DND-41 (cell line): Measurements from ENCODE around the gene MYH16.

Experiments used
- ATAC-seq: fragments of 200-7000 bp; cut with Tn5 transposase; 3 replicates; pipeline ENCODE4 v1.9.1; 2021; ENCODE audit warnings: low read depth; ENCODE audit not compliant: insufficient read depth
- DNase-seq: peaks from one replicate; pipeline ENCODE4 v3.0.0-alpha.2; 2020
- H2AFZ ChIP-seq: 2 replicates; pipeline ENCODE4 v1.6.0; 2012; ENCODE audit warnings: low read depth, low read length
- H3K27ac ChIP-seq: 2 replicates; pipeline ENCODE4 v1.5.1; 2012; ENCODE audit warnings: low read length, inconsistent platforms
- H3K27me3 ChIP-seq: fragments of 200-600 bp; sonication (generic); 2 replicates; pipeline ENCODE4 v1.6.0; 2012; ENCODE audit warnings: low read length, mild to moderate bottlenecking, inconsistent platforms; ENCODE audit not compliant: insufficient read depth, poor library complexity
- H3K36me3 ChIP-seq: 2 replicates; pipeline ENCODE4 v1.5.1; 2012; ENCODE audit warnings: low read length, inconsistent platforms; ENCODE audit not compliant: insufficient read depth
- H3K4me1 ChIP-seq: 2 replicates; pipeline ENCODE4 v1.5.1; 2012; ENCODE audit warnings: mild to moderate bottlenecking, low read length; ENCODE audit not compliant: insufficient read depth
- H3K4me2 ChIP-seq: 2 replicates; pipeline ENCODE4 v1.6.0; 2012; ENCODE audit warnings: mild to moderate bottlenecking, moderate library complexity, low read length, inconsistent platforms; ENCODE audit not compliant: insufficient read depth
- H3K4me3 ChIP-seq, 2 experiments: fragments of 200-600 bp in 1 of 2; shearing (Covaris generic) in 1 of 2; 2 replicates each; pipeline ENCODE4 v1.5.1; 2012 to 2016; ENCODE audit warnings: inconsistent platforms in 2 of 2, low read length in 2 of 2, mild to moderate bottlenecking in 2 of 2, low read depth in 1 of 2, moderate library complexity in 1 of 2
- H3K79me2 ChIP-seq: 2 replicates; pipeline ENCODE4 v1.6.0; 2012; ENCODE audit warnings: low read length, inconsistent platforms; ENCODE audit not compliant: insufficient read depth
- H3K9ac ChIP-seq: 2 replicates; pipeline ENCODE4 v1.6.0; 2012; ENCODE audit warnings: low read depth, mild to moderate bottlenecking, inconsistent platforms, low read length, moderate library complexity
- H3K9me3 ChIP-seq: 2 replicates; pipeline ENCODE4 v1.5.1; 2012; ENCODE audit warnings: low read length, moderate library complexity, mild to moderate bottlenecking, inconsistent platforms; ENCODE audit not compliant: insufficient read depth, severe bottlenecking
- H4K20me1 ChIP-seq: 2 replicates; pipeline ENCODE4 v1.6.0; 2012; ENCODE audit warnings: low read length; ENCODE audit not compliant: insufficient read depth
- EZH2 ChIP-seq: IDR thresholded peaks from 3 replicates; pipeline ENCODE4 v1.6.1; 2012; ENCODE audit warnings: borderline replicate concordance, low read depth, mild to moderate bottlenecking, moderate library complexity, low read length, inconsistent platforms; ENCODE audit not compliant: severe bottlenecking
- TF ChIP-seq, protein P1 (sequence below): IDR thresholded peaks from 2 replicates; pipeline ENCODE4 v1.5.1; 2012; ENCODE audit warnings: borderline replicate concordance, low read length, moderate library complexity, mild to moderate bottlenecking; ENCODE audit not compliant: poor library complexity, severe bottlenecking; ENCODE audit errors: extremely low read depth

MYH16 gene

DNA sequence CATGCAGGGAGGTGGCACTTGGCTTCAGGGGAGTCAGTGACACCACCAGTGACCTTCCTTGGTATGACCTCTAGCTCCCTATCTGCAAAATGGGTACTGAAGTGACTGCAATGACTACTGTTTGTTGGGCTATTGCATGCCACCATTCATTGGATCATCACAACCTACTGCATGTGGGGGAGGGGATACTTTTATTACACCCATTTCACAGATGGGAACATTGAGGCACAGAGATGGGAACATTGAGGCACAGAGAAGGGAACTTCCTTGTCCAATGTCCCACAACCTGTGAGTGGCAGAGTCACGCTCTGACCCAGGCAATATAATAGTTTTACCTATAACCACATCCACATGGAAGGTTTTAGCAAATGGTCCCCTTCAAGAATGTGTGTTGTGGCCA lies 12.2 kb upstream of the MYH16 start:
- H3K9me3 ChIP-seq = no peaks in the 10 kb centered on the region

GRCh38 chr7:99261646-99262045 lies 11.0 kb upstream of the MYH16 start:
- Histone ChIP-seq H3K27me3 (no peaks in the 10 kb centered on the region), H2AFZ (no peak overlapping the region), H3K9me3 (no peaks in the 10 kb centered on the region), H3K4me3 (no peak overlapping the region), H3K9ac (no peak overlapping the region), H3K36me3 (no peaks in the 10 kb centered on the region), H4K20me1 (no peaks in the 10 kb centered on the region), H3K27ac (no peak overlapping the region), H3K4me1 (no peaks in the 10 kb centered on the region), H3K4me2 (no peak overlapping the region), H3K79me2 (no peaks in the 10 kb centered on the region)
- TF ChIP-seq, protein P1, sequence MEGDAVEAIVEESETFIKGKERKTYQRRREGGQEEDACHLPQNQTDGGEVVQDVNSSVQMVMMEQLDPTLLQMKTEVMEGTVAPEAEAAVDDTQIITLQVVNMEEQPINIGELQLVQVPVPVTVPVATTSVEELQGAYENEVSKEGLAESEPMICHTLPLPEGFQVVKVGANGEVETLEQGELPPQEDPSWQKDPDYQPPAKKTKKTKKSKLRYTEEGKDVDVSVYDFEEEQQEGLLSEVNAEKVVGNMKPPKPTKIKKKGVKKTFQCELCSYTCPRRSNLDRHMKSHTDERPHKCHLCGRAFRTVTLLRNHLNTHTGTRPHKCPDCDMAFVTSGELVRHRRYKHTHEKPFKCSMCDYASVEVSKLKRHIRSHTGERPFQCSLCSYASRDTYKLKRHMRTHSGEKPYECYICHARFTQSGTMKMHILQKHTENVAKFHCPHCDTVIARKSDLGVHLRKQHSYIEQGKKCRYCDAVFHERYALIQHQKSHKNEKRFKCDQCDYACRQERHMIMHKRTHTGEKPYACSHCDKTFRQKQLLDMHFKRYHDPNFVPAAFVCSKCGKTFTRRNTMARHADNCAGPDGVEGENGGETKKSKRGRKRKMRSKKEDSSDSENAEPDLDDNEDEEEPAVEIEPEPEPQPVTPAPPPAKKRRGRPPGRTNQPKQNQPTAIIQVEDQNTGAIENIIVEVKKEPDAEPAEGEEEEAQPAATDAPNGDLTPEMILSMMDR = no peak
- no peak for TF ChIP-seq EZH2
- ATAC-seq (no peak), DNase-seq (no peak)

More for the DNA sequence above, 12.2 kb upstream of the MYH16 start:
- TF ChIP-seq, protein P1 = no peak
- TF ChIP-seq EZH2 = no peak
- ATAC-seq (no peak), DNase-seq (no peak)
- Histone ChIP-seq H3K36me3 (no peaks in the 10 kb centered on the region), H3K27ac (no peak overlapping the region), H3K4me1 (no peaks in the 10 kb centered on the region), H3K4me3 (no peak overlapping the region), H4K20me1 (no peaks in the 10 kb centered on the region), H3K4me2 (no peak overlapping the region), H3K27me3 (no peaks in the 10 kb centered on the region), H2AFZ (no peak overlapping the region), H3K9ac (no peak overlapping the region), H3K79me2 (no peaks in the 10 kb centered on the region)

GRCh38 chr7:99265848-99266480 lies 6.7 kb upstream of the MYH16 start:
- Histone ChIP-seq H2AFZ (no peak overlapping the region), H3K9me3 (no peaks in the 10 kb centered on the region), H3K36me3 (no peaks in the 10 kb centered on the region), H3K27me3 (no peaks in the 10 kb centered on the region), H3K27ac (no peak overlapping the region), H3K4me1 (no peaks in the 10 kb centered on the region), H3K4me2 (no peak overlapping the region), H3K4me3 (no peak overlapping the region), H4K20me1 (no peaks in the 10 kb centered on the region), H3K9ac (no peak overlapping the region), H3K79me2 (no peaks in the 10 kb centered on the region)
- TF ChIP-seq, protein P1 = no peak
- no peak for TF ChIP-seq EZH2
- DNase-seq (no peak), ATAC-seq (no peak)
